HEK293 (cell line): ENCODE measurements around the gene NEURL4.

Source experiments
- CTCF ChIA-PET: fragments of 350-600 bp; formaldehyde crosslinking; extraction: SDS; loops from one replicate; lab custom pipeline; 2021; ENCODE audit warnings: antibody characterized with exemption; lab: Yijun Ruan, JAX
- POLR2A ChIA-PET: fragments of 300-600 bp; formaldehyde crosslinking; extraction: SDS; loops from one replicate; lab custom pipeline; 2020; ENCODE audit warnings: antibody characterized with exemption, inconsistent platforms; lab: Yijun Ruan, JAX
- H3K27ac ChIP-seq: fragments of 200-500 bp; sonication (Bioruptor generic); 2 replicates; pipeline ENCODE4 v1.5.1; 2014; ENCODE audit warnings: low read depth, low read length, control low read depth, inconsistent platforms; ENCODE audit errors: extremely low read depth
- H3K36me3 ChIP-seq, 2 experiments: fragments of 200-500 bp in 1 of 2; sonication (Bioruptor generic) in 1 of 2; 1 replicate in 1 of 2; 2 replicates in 1 of 2; pipeline ENCODE4 v1.5.1; 2014 to 2017; ENCODE audit warnings: inconsistent platforms in 2 of 2, low read length in 2 of 2; ENCODE audit not compliant: control insufficient read depth in 2 of 2, insufficient read depth in 1 of 2
- H3K4me1 ChIP-seq: fragments of 200-500 bp; sonication (Bioruptor generic); 2 replicates; pipeline ENCODE4 v1.5.1; 2014; ENCODE audit warnings: mild to moderate bottlenecking, low read length, inconsistent platforms; ENCODE audit not compliant: control insufficient read depth, insufficient read depth
- H3K4me3 ChIP-seq: 2 replicates; pipeline ENCODE4 v1.5.1; 2011; ENCODE audit warnings: low read depth, mild to moderate bottlenecking, control low read depth, low read length, moderate library complexity
- H3K9me3 ChIP-seq: fragments of 200-500 bp; sonication (Bioruptor generic); 2 replicates; pipeline ENCODE4 v1.5.1; 2014; ENCODE audit warnings: low read depth, low read length, inconsistent platforms; ENCODE audit not compliant: control insufficient read depth, insufficient read depth
- BCL6B ChIP-seq: fragments of 450-650 bp; formaldehyde crosslinking; IDR thresholded peaks from 2 replicates; pipeline ENCODE4 v1.5.1; 2017; ENCODE audit warnings: missing biosample characterization, missing genetic modification characterization
- KLF16 ChIP-seq: fragments of 450-650 bp; formaldehyde crosslinking; IDR thresholded peaks from 2 replicates; pipeline ENCODE4 v1.5.1; 2017; ENCODE audit warnings: missing biosample characterization, missing genetic modification characterization
- SP3 ChIP-seq: fragments of 450-650 bp; formaldehyde crosslinking; IDR thresholded peaks from 2 replicates; pipeline ENCODE4 v1.5.1; 2016; ENCODE audit warnings: missing biosample characterization, missing genetic modification characterization
- TCF7L2 ChIP-seq: IDR thresholded peaks from 2 replicates; pipeline ENCODE4 v1.6.1; 2011; ENCODE audit warnings: low read depth, mild to moderate bottlenecking, inconsistent platforms, low read length, moderate library complexity, borderline replicate concordance
- ZBTB10 ChIP-seq: fragments of 450-650 bp; formaldehyde crosslinking; IDR thresholded peaks from 2 replicates; pipeline ENCODE4 v1.5.1; 2016; ENCODE audit warnings: missing biosample characterization, missing genetic modification characterization
- ZBTB49 ChIP-seq: fragments of 450-650 bp; formaldehyde crosslinking; IDR thresholded peaks from 2 replicates; pipeline ENCODE4 v1.5.1; 2016; ENCODE audit warnings: missing biosample characterization, missing genetic modification characterization, low read depth
- ZEB2 ChIP-seq: fragments of 450-650 bp; formaldehyde crosslinking; IDR thresholded peaks from 2 replicates; pipeline ENCODE4 v1.5.1; 2016; ENCODE audit warnings: missing biosample characterization, missing genetic modification characterization
- ZNF211 ChIP-seq: fragments of 450-650 bp; formaldehyde crosslinking; IDR thresholded peaks from 2 replicates; pipeline ENCODE4 v1.5.1; 2016; ENCODE audit warnings: low read depth, missing biosample characterization, missing genetic modification characterization
- ZNF23 ChIP-seq: fragments of 450-650 bp; formaldehyde crosslinking; IDR thresholded peaks from 2 replicates; pipeline ENCODE4 v1.5.1; 2016; ENCODE audit warnings: missing biosample characterization, missing genetic modification characterization, borderline replicate concordance
- ZNF26 ChIP-seq: fragments of 450-650 bp; formaldehyde crosslinking; IDR thresholded peaks from 2 replicates; pipeline ENCODE4 v1.5.1; 2016; ENCODE audit warnings: missing biosample characterization, missing genetic modification characterization
- ZNF274 ChIP-seq, 2 experiments: fragments of 200-500 bp in 1 of 2; fragments of 450-650 bp in 1 of 2; sonication (Bioruptor generic) in 1 of 2; formaldehyde crosslinking in 1 of 2; IDR thresholded peaks; 2 replicates each; pipeline versions ENCODE4 v1.5.1 to v1.6.1; 2014 to 2016; ENCODE audit warnings: borderline replicate concordance in 1 of 2, inconsistent platforms in 1 of 2, low read length in 1 of 2, missing biosample characterization in 1 of 2, missing genetic modification characterization in 1 of 2
- ZNF501 ChIP-seq: fragments of 450-650 bp; formaldehyde crosslinking; IDR thresholded peaks from 2 replicates; pipeline ENCODE4 v1.5.1; 2016; ENCODE audit warnings: missing biosample characterization, missing genetic modification characterization
- ZNF558 ChIP-seq: fragments of 450-650 bp; formaldehyde crosslinking; IDR thresholded peaks from 2 replicates; pipeline ENCODE4 v1.5.1; 2016; ENCODE audit warnings: missing biosample characterization, missing genetic modification characterization
- ZNF560 ChIP-seq: fragments of 450-650 bp; formaldehyde crosslinking; IDR thresholded peaks from 2 replicates; pipeline ENCODE4 v1.5.1; 2017; ENCODE audit warnings: missing biosample characterization, missing genetic modification characterization, borderline replicate concordance
- ZNF704 ChIP-seq: fragments of 450-650 bp; formaldehyde crosslinking; IDR thresholded peaks from 2 replicates; pipeline ENCODE4 v1.5.1; 2016; ENCODE audit warnings: missing biosample characterization, missing genetic modification characterization
- ZNF76 ChIP-seq: fragments of 450-650 bp; formaldehyde crosslinking; IDR thresholded peaks from 2 replicates; pipeline ENCODE4; 2016; ENCODE audit warnings: low read depth, missing biosample characterization, missing genetic modification characterization, borderline replicate concordance
- ZNF843 ChIP-seq: fragments of 450-650 bp; formaldehyde crosslinking; IDR thresholded peaks from 2 replicates; pipeline ENCODE4 v1.5.1; 2016; ENCODE audit warnings: missing biosample characterization, missing genetic modification characterization

The NEURL4 gene

GRCh38 chr17:7284911-7285310, 44.2 kb downstream of the NEURL4 start:
- H3K27ac ChIP-seq: no peak overlapping the region
- TF ChIP-seq SP3 (tag by site-specific recombination) (no peak), ZNF560 (tag by site-specific recombination) (no peak), ZNF274 (IDR thresholded peaks at IDR 0.05; ENCODE audit: low read length) (no peak), ZNF274 (tag by site-specific recombination; IDR thresholded peaks at IDR 0.05; ENCODE audit: borderline replicate concordance) (no peak), ZEB2 (no peak), ZBTB10 (tag by site-specific recombination) (no peak), ZNF501 (tag by site-specific recombination) (no peak), KLF16 (tag by site-specific recombination) (no peak), ZNF23 (no peak), ZNF211 (tag by site-specific recombination) (no peak), ZNF843 (tag by site-specific recombination) (no peak), ZNF558 (tag by site-specific recombination) (no peak), BCL6B (tag by site-specific recombination) (no peak), ZNF26 (tag by site-specific recombination) (no peak), ZBTB49 (tag by site-specific recombination) (no peak), ZNF704 (tag by site-specific recombination) (no peak), TCF7L2 (no peak), ZNF76 (no peak)
- ChIA-PET POLR2A (no interaction called here), CTCF (interaction anchor here (1.2 to 9.0 kb wide), 3 partner anchors 14 to 239 kb away, joined by 3 to 160 read pairs (median 6); no protein-coding TSS in a partner anchor)
- peaks cover 9% of the 10 kb centered on the region for H3K4me1 ChIP-seq
- no peaks in the 10 kb centered on the region for H3K9me3 ChIP-seq
- no peaks in the 10 kb centered on the region for H3K36me3 ChIP-seq
- no peak overlapping the region for H3K4me3 ChIP-seq
